HCT116 (cell line): ENCODE results near the gene SNED1. TPM values are rescaled to one million over a fixed set of nuclear protein-coding genes. Genes with fewer than 3 reads are reported as not detected.

ENCODE experiments used
- ATAC-seq: fragments of 200-7000 bp; cut with Tn5 transposase; 2 replicates; pipeline ENCODE4 v1.9.1; 2020; ENCODE audit warnings: mild to moderate bottlenecking, moderate library complexity
- BruUV-seq: library from RNA; stranded (reverse); fragments of 400-500 nt; replicated peaks from 2 replicates; lab custom pipeline; 2021; lab: Mats Ljungman, UMichigan
- CTCF ChIA-PET: fragments of 300-600 bp; sonication (Branson Sonifier 250); formaldehyde crosslinking; loops from one replicate; lab custom pipeline; 2021; ENCODE audit warnings: antibody characterized with exemption; lab: Charles Lee
- POLR2A ChIA-PET: fragments of 300-600, 350-600 bp; sonication (Branson Sonifier 250); formaldehyde crosslinking; loops from one replicate; lab custom pipeline; 2021; ENCODE audit warnings: antibody characterized with exemption; lab: Charles Lee
- RAD21 ChIA-PET, 2 experiments: fragments of 300-600 bp; sonication (Branson Sonifier 250); formaldehyde crosslinking; loops; one replicate each; lab custom pipeline; 2023; ENCODE audit warnings: low total read pairs in 2 of 2; ENCODE audit not compliant: uncharacterized antibody in 2 of 2, unreplicated experiment in 2 of 2, low non-redundant PET in 1 of 2; lab: Charles Lee
- DNase-seq: peaks from one replicate; pipeline ENCODE4 v3.0.0-alpha.2; 2010; ENCODE audit warnings: low read depth, low spot score
- H2AFZ ChIP-seq: fragments of 200-600 bp; shearing (Covaris generic), sonication (generic); 2 replicates; pipeline ENCODE4 v1.6.1; 2017; ENCODE audit warnings: low read depth, mixed run types, mixed read lengths, antibody characterized with exemption, low read length; ENCODE audit not compliant: poor library complexity, severe bottlenecking
- H3K27ac ChIP-seq: 2 replicates; pipeline ENCODE4 v1.5.1; 2012; ENCODE audit warnings: low read depth, low read length
- H3K27me3 ChIP-seq: fragments of 200-600 bp; sonication (generic); 2 replicates; pipeline ENCODE4 v1.6.1; 2016; ENCODE audit warnings: mixed run types, low read length, mixed read lengths; ENCODE audit not compliant: insufficient read depth
- H3K36me3 ChIP-seq, 2 experiments: fragments of 200-500 bp in 1 of 2; fragments of 200-600 bp in 1 of 2; sonication (Bioruptor generic) in 1 of 2; sonication (generic) in 1 of 2; 2 replicates each; pipeline versions ENCODE4 v1.5.1 to v1.6.1; 2014 to 2016; ENCODE audit warnings: low read length in 2 of 2, inconsistent platforms in 1 of 2, mixed read lengths in 1 of 2, mixed run types in 1 of 2; ENCODE audit not compliant: insufficient read depth in 2 of 2, control insufficient read depth in 1 of 2
- H3K4me1 ChIP-seq, 2 experiments: fragments of 200-600 bp in 1 of 2; sonication (generic) in 1 of 2; 2 replicates each; pipeline versions ENCODE4 v1.5.1 to v1.6.1; 2012 to 2017; ENCODE audit warnings: low read length in 2 of 2, inconsistent platforms in 1 of 2, mild to moderate bottlenecking in 1 of 2, mixed read lengths in 1 of 2, mixed run types in 1 of 2, moderate library complexity in 1 of 2; ENCODE audit not compliant: insufficient read depth in 2 of 2, control insufficient read depth in 1 of 2
- H3K4me2 ChIP-seq: fragments of 200-600 bp; sonication (generic); 2 replicates; pipeline ENCODE4 v1.6.1; 2017; ENCODE audit warnings: mixed run types, low read length, mixed read lengths
- H3K4me3 ChIP-seq, 2 experiments: fragments of 200-600 bp in 1 of 2; sonication (generic) in 1 of 2; replicated peaks in 1 of 2; 2 replicates each; pipeline ENCODE4 v1.5.1; 2011 to 2016; ENCODE audit warnings: low read length in 2 of 2, control low read depth in 1 of 2, low read depth in 1 of 2, mild to moderate bottlenecking in 1 of 2, mixed read lengths in 1 of 2, mixed run types in 1 of 2
- H3K79me2 ChIP-seq: fragments of 200-600 bp; sonication (generic); 2 replicates; pipeline ENCODE4 v1.6.1; 2017; ENCODE audit warnings: mild to moderate bottlenecking, mixed run types, low read length, moderate library complexity, mixed read lengths; ENCODE audit not compliant: insufficient read depth
- H3K9ac ChIP-seq: fragments of 200-600 bp; sonication (generic); 2 replicates; pipeline ENCODE4 v1.6.1; 2016; ENCODE audit warnings: low read length, mixed read lengths
- H3K9me2 ChIP-seq: fragments of 200-600 bp; sonication (generic), shearing (Covaris generic); 2 replicates; pipeline ENCODE4 v1.6.1; 2017; ENCODE audit warnings: mixed run types, mild to moderate bottlenecking, moderate library complexity; ENCODE audit not compliant: insufficient read depth
- H3K9me3 ChIP-seq, 2 experiments: fragments of 200-500 bp in 1 of 2; fragments of 200-600 bp in 1 of 2; sonication (Bioruptor generic) in 1 of 2; sonication (generic) in 1 of 2; 2 replicates each; pipeline ENCODE4 v1.6.1; 2014 to 2017; ENCODE audit warnings: low read length in 2 of 2, mixed read lengths in 2 of 2, inconsistent platforms in 1 of 2, low read depth in 1 of 2, mild to moderate bottlenecking in 1 of 2, mixed run types in 1 of 2, moderate library complexity in 1 of 2; ENCODE audit not compliant: control insufficient read depth in 1 of 2, insufficient read depth in 1 of 2
- H4K20me1 ChIP-seq: fragments of 200-600 bp; sonication (generic), shearing (Covaris generic); 2 replicates; pipeline ENCODE4 v1.6.1; 2017; ENCODE audit warnings: mixed run types, mild to moderate bottlenecking, moderate library complexity; ENCODE audit not compliant: insufficient read depth
- ATF3 ChIP-seq: IDR thresholded peaks from 2 replicates; pipeline ENCODE4 v1.6.1; 2012
- CEBPB ChIP-seq: IDR thresholded peaks from 2 replicates; pipeline ENCODE4 v1.6.1; 2012; ENCODE audit warnings: low read depth
- CTCF ChIP-seq, 3 experiments: fragments of 200-600 bp in 1 of 3; sonication (generic) in 1 of 3; IDR thresholded peaks in 2 of 3; conservative IDR thresholded peaks in 1 of 3; 2 replicates each; pipeline ENCODE4 v1.5.1; 2012 to 2017; ENCODE audit warnings: low read depth in 2 of 3, low read length in 2 of 3, antibody characterized with exemption in 1 of 3, borderline replicate concordance in 1 of 3, control low read depth in 1 of 3, mild to moderate bottlenecking in 1 of 3, mixed read lengths in 1 of 3, mixed run types in 1 of 3, moderate library complexity in 1 of 3; ENCODE audit not compliant: insufficient read depth in 1 of 3
- EGR1 ChIP-seq: IDR thresholded peaks from 2 replicates; pipeline ENCODE4 v1.6.1; 2012; ENCODE audit warnings: low read depth
- ELF1 ChIP-seq: IDR thresholded peaks from 2 replicates; pipeline ENCODE4 v1.6.1; 2012; ENCODE audit warnings: low read depth, borderline replicate concordance
- EZH2 ChIP-seq: fragments of 200-600 bp; sonication (generic); IDR thresholded peaks from 2 replicates; pipeline ENCODE4 v1.6.1; 2017; ENCODE audit warnings: antibody characterized with exemption, mixed run types
- EZH2phosphoT487 ChIP-seq: fragments of 200-600 bp; IDR thresholded peaks from 2 replicates; pipeline ENCODE4 v1.6.1; 2018; ENCODE audit warnings: antibody characterized with exemption, borderline replicate concordance
- FOSL1 ChIP-seq: IDR thresholded peaks from 2 replicates; pipeline ENCODE4 v1.6.1; 2012; ENCODE audit warnings: low read depth
- JUND ChIP-seq: IDR thresholded peaks from 2 replicates; pipeline ENCODE4 v1.6.1; 2012
- MAX ChIP-seq: IDR thresholded peaks from 2 replicates; pipeline ENCODE4 v1.6.1; 2012
- POLR2A ChIP-seq: IDR thresholded peaks from 2 replicates; pipeline ENCODE4 v1.7.0; 2011; ENCODE audit warnings: borderline replicate concordance; ENCODE audit not compliant: insufficient read depth, insufficient read length; ENCODE audit errors: extremely low read depth
- POLR2AphosphoS5 ChIP-seq: IDR thresholded peaks from 2 replicates; pipeline ENCODE4 v1.6.1; 2011; ENCODE audit warnings: mild to moderate bottlenecking, low read depth, low read length, moderate library complexity
- RAD21 ChIP-seq: IDR thresholded peaks from 2 replicates; pipeline ENCODE4 v1.6.1; 2012; ENCODE audit warnings: low read depth, mild to moderate bottlenecking
- REST ChIP-seq: IDR thresholded peaks from 2 replicates; pipeline ENCODE4 v1.6.1; 2012; ENCODE audit warnings: low read depth
- SIN3A ChIP-seq: IDR thresholded peaks from 2 replicates; pipeline ENCODE4 v1.6.1; 2012; ENCODE audit warnings: low read depth
- SP1 ChIP-seq: IDR thresholded peaks from 2 replicates; pipeline ENCODE4 v1.6.1; 2012; ENCODE audit warnings: low read depth
- SRF ChIP-seq: IDR thresholded peaks from 2 replicates; pipeline ENCODE4 v1.6.1; 2012; ENCODE audit warnings: low read depth
- TCF7L2 ChIP-seq: IDR thresholded peaks from 2 replicates; pipeline ENCODE4 v1.7.0; 2011; ENCODE audit warnings: borderline replicate concordance, inconsistent platforms; ENCODE audit not compliant: insufficient read depth, insufficient read length; ENCODE audit errors: extremely low read depth
- ZBTB33 ChIP-seq: IDR thresholded peaks from 2 replicates; pipeline ENCODE4 v1.6.1; 2011; ENCODE audit warnings: mild to moderate bottlenecking, low read length, moderate library complexity; ENCODE audit not compliant: insufficient replicate concordance; ENCODE audit errors: extremely low read depth
- ZNF274 ChIP-seq: fragments of 200-500 bp; sonication (Bioruptor generic); IDR thresholded peaks from 2 replicates; pipeline ENCODE4 v1.6.1; 2014; ENCODE audit warnings: mild to moderate bottlenecking, low read depth, low read length, inconsistent platforms
- intact Hi-C: fragments of 100-400 bp; cut with micrococcal nuclease; formaldehyde crosslinking; loops from 2 replicates; pipeline ENCODE4 v1.10.0; 2022
- total RNA-seq: library from RNA; stranded (reverse); gene quantifications from one replicate; pipeline ENCODE4 v1.2.1, GENCODE V29; 2021; ENCODE audit not compliant: unreplicated experiment

The SNED1 gene
- total RNA-seq, 1 experiment from 2014 or later = 9.6 TPM

GRCh38 chr2:241080405-241081189, 82.2 kb downstream of the SNED1 start:
- Histone ChIP-seq H3K27me3 (no peaks in the 10 kb centered on the region), H3K79me2 (no peaks in the 10 kb centered on the region), H4K20me1 (no peaks in the 10 kb centered on the region), H3K4me2 (no peak overlapping the region), H3K4me1 (no peaks in the 10 kb centered on the region), H3K9me2 (no peaks in the 10 kb centered on the region), H3K9me3 (no peaks in the 10 kb centered on the region), H3K27ac (no peak overlapping the region), H3K36me3 (no peaks in the 10 kb centered on the region), H3K9ac (no peak overlapping the region), H2AFZ (no peak overlapping the region), H3K4me3 (no peak overlapping the region)
- ATAC-seq (no peak), DNase-seq (no peak)
- CTCF ChIA-PET = no interaction called here
- BruUV-seq = no TSS peak
- TF ChIP-seq EZH2 = no peak
- no peak for TF ChIP-seq FOSL1
- no peak for TF ChIP-seq SRF
- TF ChIP-seq POLR2AphosphoS5 = no peak
- TF ChIP-seq ELF1 = no peak
- TF ChIP-seq MAX = no peak
- no peak for TF ChIP-seq CTCF (IDR thresholded peaks at IDR 0.05 in 2 of 3, conservative IDR thresholded peaks at IDR 0.05 in 1 of 3; ENCODE audit: borderline replicate concordance in 1 of 3, insufficient read depth in 1 of 3, low read depth in 2 of 3, low read length in 2 of 3)
- TF ChIP-seq ZBTB33 = no peak
- no peak for TF ChIP-seq SP1
- no peak for TF ChIP-seq CEBPB
- no peak for TF ChIP-seq EGR1
- no peak for TF ChIP-seq TCF7L2
- TF ChIP-seq ZNF274 = no peak
- no peak for TF ChIP-seq ATF3
- TF ChIP-seq POLR2A = no peak
- no peak for TF ChIP-seq EZH2phosphoT487
- TF ChIP-seq JUND = no peak
- no peak for TF ChIP-seq SIN3A
- TF ChIP-seq RAD21 = no peak
- TF ChIP-seq REST = no peak
- POLR2A ChIA-PET = no interaction called here
- intact Hi-C loops = no loop called here
- RAD21 ChIA-PET = no interaction called here
